DND-41 (cell line): Measurements from ENCODE around the gene IFNW1.

Experiments used
- ATAC-seq: fragments of 200-7000 bp; cut with Tn5 transposase; 3 replicates; pipeline ENCODE4 v1.9.1; 2021; ENCODE audit warnings: low read depth; ENCODE audit not compliant: insufficient read depth
- DNase-seq: peaks from one replicate; pipeline ENCODE4 v3.0.0-alpha.2; 2020
- H2AFZ ChIP-seq: 2 replicates; pipeline ENCODE4 v1.6.0; 2012; ENCODE audit warnings: low read depth, low read length
- H3K27ac ChIP-seq: 2 replicates; pipeline ENCODE4 v1.5.1; 2012; ENCODE audit warnings: low read length, inconsistent platforms
- H3K27me3 ChIP-seq: fragments of 200-600 bp; sonication (generic); 2 replicates; pipeline ENCODE4 v1.6.0; 2012; ENCODE audit warnings: low read length, mild to moderate bottlenecking, inconsistent platforms; ENCODE audit not compliant: insufficient read depth, poor library complexity
- H3K36me3 ChIP-seq: 2 replicates; pipeline ENCODE4 v1.5.1; 2012; ENCODE audit warnings: low read length, inconsistent platforms; ENCODE audit not compliant: insufficient read depth
- H3K4me1 ChIP-seq: 2 replicates; pipeline ENCODE4 v1.5.1; 2012; ENCODE audit warnings: mild to moderate bottlenecking, low read length; ENCODE audit not compliant: insufficient read depth
- H3K4me2 ChIP-seq: 2 replicates; pipeline ENCODE4 v1.6.0; 2012; ENCODE audit warnings: mild to moderate bottlenecking, moderate library complexity, low read length, inconsistent platforms; ENCODE audit not compliant: insufficient read depth
- H3K4me3 ChIP-seq, 2 experiments: fragments of 200-600 bp in 1 of 2; shearing (Covaris generic) in 1 of 2; 2 replicates each; pipeline ENCODE4 v1.5.1; 2012 to 2016; ENCODE audit warnings: inconsistent platforms in 2 of 2, low read length in 2 of 2, mild to moderate bottlenecking in 2 of 2, low read depth in 1 of 2, moderate library complexity in 1 of 2
- H3K79me2 ChIP-seq: 2 replicates; pipeline ENCODE4 v1.6.0; 2012; ENCODE audit warnings: low read length, inconsistent platforms; ENCODE audit not compliant: insufficient read depth
- H3K9ac ChIP-seq: 2 replicates; pipeline ENCODE4 v1.6.0; 2012; ENCODE audit warnings: low read depth, mild to moderate bottlenecking, inconsistent platforms, low read length, moderate library complexity
- H3K9me3 ChIP-seq: 2 replicates; pipeline ENCODE4 v1.5.1; 2012; ENCODE audit warnings: low read length, moderate library complexity, mild to moderate bottlenecking, inconsistent platforms; ENCODE audit not compliant: insufficient read depth, severe bottlenecking
- H4K20me1 ChIP-seq: 2 replicates; pipeline ENCODE4 v1.6.0; 2012; ENCODE audit warnings: low read length; ENCODE audit not compliant: insufficient read depth
- CTCF ChIP-seq: IDR thresholded peaks from 2 replicates; pipeline ENCODE4 v1.5.1; 2012; ENCODE audit warnings: borderline replicate concordance, low read length, moderate library complexity, mild to moderate bottlenecking; ENCODE audit not compliant: poor library complexity, severe bottlenecking; ENCODE audit errors: extremely low read depth
- EZH2 ChIP-seq: IDR thresholded peaks from 3 replicates; pipeline ENCODE4 v1.6.1; 2012; ENCODE audit warnings: borderline replicate concordance, low read depth, mild to moderate bottlenecking, moderate library complexity, low read length, inconsistent platforms; ENCODE audit not compliant: severe bottlenecking

The IFNW1 gene

GRCh38 chr9:21121595-21122251, 19.9 kb downstream of the IFNW1 start:
- H3K79me2 ChIP-seq = no peaks in the 10 kb centered on the region
- peaks cover 19% of the 10 kb centered on the region for H3K4me1 ChIP-seq
- TF ChIP-seq CTCF = no peak
- H4K20me1 ChIP-seq = no peaks in the 10 kb centered on the region
- no peaks in the 10 kb centered on the region for H3K36me3 ChIP-seq
- no peak overlapping the region for H3K27ac ChIP-seq
- DNase-seq (no peak), ATAC-seq (0 out of 3 replicates have a peak, but pooled peaks have one; percentile 36)
- no peaks in the 10 kb centered on the region for H3K27me3 ChIP-seq
- H3K4me2 ChIP-seq = no peak overlapping the region
- peaks cover under 1% of the 10 kb centered on the region for H3K9me3 ChIP-seq
- no peak overlapping the region for H3K9ac ChIP-seq
- no peak overlapping the region for H2AFZ ChIP-seq
- no peak overlapping the region for H3K4me3 ChIP-seq

- no peak overlapping the region for H3K4me2 ChIP-seq
- no peaks in the 10 kb centered on the region for H4K20me1 ChIP-seq
- no peak overlapping the region for H3K9ac ChIP-seq
- H3K4me3 ChIP-seq = no peak overlapping the region
- H3K79me2 ChIP-seq = no peaks in the 10 kb centered on the region
- no peak overlapping the region for H2AFZ ChIP-seq
- no peaks in the 10 kb centered on the region for H3K9me3 ChIP-seq
- H3K27me3 ChIP-seq = no peaks in the 10 kb centered on the region
- TF ChIP-seq CTCF (no peak), EZH2 (no peak)
- peak; percentile 56 for DNase-seq
- H3K4me1 ChIP-seq = peaks cover 19% of the 10 kb centered on the region
- H3K36me3 ChIP-seq = no peaks in the 10 kb centered on the region
- no peak overlapping the region for H3K27ac ChIP-seq
- peak; percentile 98 for ATAC-seq
Observed at GRCh38 chr9:21121079-21121478, 20.6 kb downstream of the IFNW1 start.

- no peak overlapping the region for H3K4me3 ChIP-seq
- H4K20me1 ChIP-seq = no peaks in the 10 kb centered on the region
- H3K27ac ChIP-seq = no peak overlapping the region
- H2AFZ ChIP-seq = no peak overlapping the region
- TF ChIP-seq CTCF (no peak), EZH2 (no peak)
- H3K9ac ChIP-seq = no peak overlapping the region
- H3K27me3 ChIP-seq = no peaks in the 10 kb centered on the region
- no peaks in the 10 kb centered on the region for H3K79me2 ChIP-seq
- ATAC-seq (no peak), DNase-seq (no peak)
- H3K36me3 ChIP-seq = no peaks in the 10 kb centered on the region
- H3K4me2 ChIP-seq = no peak overlapping the region
- H3K4me1 ChIP-seq = peaks cover 19% of the 10 kb centered on the region
- no peaks in the 10 kb centered on the region for H3K9me3 ChIP-seq
Observed at GRCh38 chr9:21119093-21119770, 22.4 kb downstream of the IFNW1 start.

GRCh38 chr9:21114311-21114710, 27.3 kb downstream of the IFNW1 start:
- Histone ChIP-seq H3K27ac (no peak overlapping the region), H2AFZ (no peak overlapping the region), H3K4me2 (no peak overlapping the region), H3K4me3 (no peak overlapping the region), H3K9me3 (no peaks in the 10 kb centered on the region), H3K4me1 (peaks cover 4% of the 10 kb centered on the region; the same call in 1 of the 2 replicates), H3K27me3 (no peaks in the 10 kb centered on the region), H3K36me3 (no peaks in the 10 kb centered on the region), H3K79me2 (no peaks in the 10 kb centered on the region), H4K20me1 (no peaks in the 10 kb centered on the region), H3K9ac (no peak overlapping the region)
- DNase-seq (no peak), ATAC-seq (no peak)
- TF ChIP-seq CTCF = no peak
- TF ChIP-seq EZH2 = no peak
